Stimulated activated CD8-positive, alpha-beta memory T cell treated with anti-CD3 and anti-CD28 coated beads, Interleukin-2, amount 100 ng/mL, for 1 hour (primary cell): ENCODE data around the gene CRB1.
"Not testable (repeated sequence)": the region's sequence is repeated elsewhere in the genome, so short reads cannot be mapped to it uniquely, and the experiment has no call there.

Source experiments
- DNase-seq, 2 donors: peaks; one replicate each; pipeline ENCODE4 v3.0.0-alpha.2; 2020; ENCODE audit warnings: low read depth in 2 of 2

The CRB1 gene

GRCh38 chr1:197463142-197463541 is 195.1 kb downstream of the CRB1 start:
- no peak for DNase-seq

DNA sequence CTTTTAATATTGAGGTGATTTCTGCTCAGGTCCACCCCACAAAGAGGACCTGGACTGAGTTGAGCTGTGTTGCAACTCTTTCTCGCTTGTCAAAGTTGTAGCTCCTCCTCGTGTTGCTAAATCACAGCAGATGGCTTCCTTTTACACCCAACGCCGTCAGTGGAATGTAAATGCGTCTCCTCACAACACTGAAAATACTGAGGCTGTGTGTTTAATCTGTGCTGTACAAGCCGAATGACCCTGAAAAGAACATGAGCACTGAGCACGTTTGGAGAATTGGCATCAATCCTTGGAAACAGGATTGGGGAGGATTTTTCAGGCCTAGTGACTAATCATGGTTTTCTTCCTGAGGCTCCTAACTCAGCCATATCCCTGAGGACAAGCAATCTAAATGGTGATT is 196.0 kb downstream of the CRB1 start:
- DNase-seq: no peak

GRCh38 chr1:197465528-197466327 is 197.7 kb downstream of the CRB1 start:
- no peak for DNase-seq

GRCh38 chr1:197466813-197467212 is 198.8 kb downstream of the CRB1 start:
- no peak for DNase-seq

DNA sequence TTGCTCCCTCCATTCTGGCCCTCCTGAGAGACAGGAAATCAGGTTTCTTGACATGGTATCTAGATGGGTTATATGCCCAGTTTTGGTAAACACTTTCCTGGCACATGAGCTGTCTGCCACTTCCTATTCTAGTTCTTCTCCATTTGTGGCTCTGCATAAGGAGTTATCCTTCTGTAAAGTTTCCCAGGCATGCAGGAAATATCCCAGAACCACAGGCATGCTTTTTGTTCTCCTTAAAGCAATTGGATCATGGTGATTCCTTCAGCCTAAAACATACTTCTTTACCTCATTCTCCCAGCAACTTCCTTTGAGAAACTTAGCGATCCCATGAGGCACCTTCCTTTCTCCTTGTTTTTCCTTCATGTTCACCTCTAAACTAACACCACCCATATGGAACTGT is 199.8 kb downstream of the CRB1 start:
- DNase-seq: no peak

GRCh38 chr1:197468543-197469175 is 200.6 kb downstream of the CRB1 start:
- DNase-seq: no peak

GRCh38 chr1:197469620-197470210 is 201.7 kb downstream of the CRB1 start:
- DNase-seq: no peak

GRCh38 chr1:197470330-197470729 is 202.3 kb downstream of the CRB1 start:
- no peak for DNase-seq

DNA sequence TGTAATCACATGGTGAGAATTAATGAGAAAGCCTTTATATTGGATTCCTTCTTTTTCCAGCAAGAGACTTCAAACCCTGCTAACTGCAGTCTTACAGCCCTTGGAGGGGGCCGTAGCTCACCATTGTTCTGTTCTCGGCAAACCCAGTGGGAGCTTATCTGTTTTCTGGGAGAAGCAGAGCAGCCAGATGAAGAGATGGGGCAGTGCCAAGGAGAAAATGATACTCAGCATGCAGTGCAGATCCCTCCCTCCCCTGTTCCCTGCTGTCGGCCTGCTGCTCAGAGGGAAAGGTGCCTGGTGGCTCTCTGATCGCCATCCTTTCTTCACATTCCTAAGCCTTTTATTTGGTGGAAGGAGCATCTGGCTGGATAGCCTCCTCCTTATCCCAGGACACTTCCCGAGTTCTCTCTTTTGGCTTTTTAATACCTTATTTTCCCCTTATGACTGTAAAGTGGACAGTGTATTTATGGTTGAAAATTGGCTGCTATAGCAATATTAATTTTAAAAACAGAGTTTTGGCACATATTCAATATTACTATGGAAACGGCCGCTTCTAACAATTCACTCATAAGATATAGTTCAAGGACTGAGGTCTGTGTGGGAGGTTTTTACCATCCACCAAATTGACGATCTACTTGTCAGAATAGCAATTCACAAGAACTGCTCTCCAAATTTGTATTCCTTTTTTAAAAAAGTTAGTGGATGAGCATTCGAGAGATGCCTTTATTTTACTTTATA is 203.4 kb downstream of the CRB1 start:
- no peak for DNase-seq

- no peak for DNase-seq
Measured at GRCh38 chr1:197472141-197472540, 204.1 kb downstream of the CRB1 start.

DNA sequence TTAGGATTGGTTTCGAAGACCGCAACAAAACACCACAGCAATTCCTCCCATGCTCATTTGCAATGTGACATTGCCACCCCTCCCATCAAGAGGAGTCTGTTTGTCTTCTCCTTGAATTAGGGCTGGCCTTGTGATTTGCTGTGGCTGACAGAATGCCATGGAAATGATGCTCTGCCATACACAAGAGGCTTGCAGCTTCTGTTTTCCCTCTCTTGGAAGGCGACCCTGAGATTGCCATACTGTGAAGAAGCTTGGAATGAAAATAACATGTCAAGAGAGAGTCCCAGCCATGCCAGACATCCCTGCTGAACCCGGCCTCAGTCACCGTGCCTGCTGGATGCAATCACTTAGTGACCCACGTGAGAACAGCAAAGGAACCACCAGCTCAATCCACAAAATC is 212.4 kb downstream of the CRB1 start:
- DNase-seq: no peak

DNA sequence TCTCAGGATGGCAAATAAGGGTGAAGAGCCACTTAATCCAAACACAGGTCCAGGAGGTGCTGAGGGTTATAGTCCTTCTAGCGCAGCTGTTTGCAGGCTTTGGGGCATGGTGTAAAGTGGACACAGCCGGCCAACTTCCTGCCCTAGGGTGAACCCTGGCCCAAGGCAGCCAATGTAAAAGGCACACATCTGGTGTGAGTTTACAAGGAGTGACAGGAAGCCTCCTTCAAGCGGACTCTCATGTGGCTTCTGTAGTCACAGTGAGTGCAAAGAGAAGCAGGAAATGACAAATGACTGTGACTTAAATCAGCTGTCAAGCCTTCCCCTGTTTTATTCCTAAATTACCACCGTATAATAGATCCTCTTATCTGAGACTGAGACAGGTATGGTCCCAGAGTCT is 213.0 kb downstream of the CRB1 start:
- no peak for DNase-seq

DNA sequence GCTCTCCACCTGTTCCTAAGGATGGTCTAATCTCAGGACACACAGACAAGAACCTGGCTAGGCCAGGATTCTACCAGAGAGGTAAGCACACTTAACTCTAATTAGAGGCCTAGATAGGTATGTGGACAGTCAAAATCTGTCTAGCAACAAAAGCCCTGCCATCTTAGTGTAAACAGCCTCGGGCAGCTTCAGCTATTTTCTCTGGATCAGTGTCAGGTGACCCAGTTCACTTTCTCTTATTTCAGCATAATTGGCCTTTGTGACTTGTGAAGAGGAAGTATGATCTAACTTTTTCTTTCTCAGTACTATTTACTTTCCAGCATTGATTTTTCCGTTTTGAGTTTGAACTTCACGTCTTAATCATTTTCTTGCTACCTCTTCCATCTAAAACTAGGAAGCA is 217.7 kb downstream of the CRB1 start:
- no peak for DNase-seq

GRCh38 chr1:197486946-197487345 is 218.9 kb downstream of the CRB1 start:
- DNase-seq: no peak

- DNase-seq: not testable (repeated sequence)
Measured at GRCh38 chr1:197491505-197491904, 223.5 kb downstream of the CRB1 start.

GRCh38 chr1:197496722-197497121 is 228.7 kb downstream of the CRB1 start:
- no peak for DNase-seq

DNA sequence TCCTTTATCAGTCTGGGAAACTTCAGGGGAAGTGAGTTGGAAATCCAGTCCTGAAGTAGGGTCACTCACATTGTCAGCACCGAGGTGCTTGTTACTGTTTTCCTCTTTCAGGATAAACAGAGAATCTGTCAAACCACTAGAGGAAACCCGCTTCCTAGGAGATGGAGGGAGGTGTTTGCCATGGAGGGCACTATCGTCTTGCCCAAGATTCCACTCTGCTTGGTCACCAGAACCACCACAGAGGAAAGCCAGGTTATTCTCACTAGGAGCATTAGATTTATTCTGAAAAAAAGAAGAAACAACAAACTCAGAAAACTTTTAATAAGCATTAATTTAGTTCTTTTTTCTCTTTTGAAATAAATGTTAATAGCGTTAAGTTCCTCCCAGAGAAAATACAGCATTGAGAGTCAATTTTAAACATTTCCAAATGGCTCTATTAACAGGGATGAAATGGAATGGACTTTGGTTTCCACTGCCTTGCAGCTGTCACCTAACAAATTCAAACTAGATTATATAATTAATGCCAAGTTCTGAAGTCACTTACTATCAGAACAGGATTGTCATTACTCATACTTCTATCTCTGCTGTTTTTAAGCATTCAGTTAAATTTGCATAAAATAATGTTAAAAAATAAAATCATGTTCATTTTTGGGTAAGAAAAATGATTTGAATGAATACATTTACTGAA is 242.8 kb downstream of the CRB1 start:
- no peak for DNase-seq

DNA sequence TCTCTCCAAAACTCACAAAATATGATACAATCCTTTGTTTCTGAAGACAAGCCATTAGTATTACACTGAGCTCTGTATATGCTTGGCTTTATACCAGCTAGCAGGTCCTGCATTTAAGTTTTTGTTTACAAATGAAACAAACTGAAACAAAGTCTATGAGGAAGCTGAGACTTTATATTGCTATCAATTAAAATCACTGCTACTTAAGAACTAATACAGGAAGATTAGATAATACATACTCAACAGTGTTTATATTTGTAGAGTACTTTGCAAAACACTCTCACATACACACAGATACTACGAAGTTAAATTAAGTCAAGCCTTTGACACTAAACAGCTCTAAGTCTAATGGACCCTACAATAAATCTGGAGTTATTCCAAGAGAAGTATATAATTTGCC is 247.4 kb downstream of the CRB1 start:
- DNase-seq: no peak

GRCh38 chr1:197519741-197520334 is 251.8 kb downstream of the CRB1 start:
- DNase-seq: no peak

GRCh38 chr1:197521118-197521739 is 253.2 kb downstream of the CRB1 start:
- no peak for DNase-seq
